Activated CD4-positive, alpha-beta T cell treated with anti-CD3 and anti-CD28 coated beads, Interleukin-10, Interleukin-2, amounts not matched to agents 100 ng/mL and 50 ng/mL, durations not matched to agents 16 hours and 8 hours (primary cell): ENCODE results near the gene ZNRF4.
"Not testable (repeated sequence)": the region's sequence is repeated elsewhere in the genome, so short reads cannot be mapped to it uniquely, and the experiment has no call there.

ENCODE experiments used
- DNase-seq: peaks from one replicate; pipeline ENCODE4 v3.0.0-alpha.2; 2020

ZNRF4 gene

GRCh38 chr19:5455367-5456129, at the start of gene ZNRF4:
Gene ZNRF4 (plus strand): TSS chr19:5455417. CDS start chr19:5455492, 75 bp downstream.
- no peak for DNase-seq

DNA sequence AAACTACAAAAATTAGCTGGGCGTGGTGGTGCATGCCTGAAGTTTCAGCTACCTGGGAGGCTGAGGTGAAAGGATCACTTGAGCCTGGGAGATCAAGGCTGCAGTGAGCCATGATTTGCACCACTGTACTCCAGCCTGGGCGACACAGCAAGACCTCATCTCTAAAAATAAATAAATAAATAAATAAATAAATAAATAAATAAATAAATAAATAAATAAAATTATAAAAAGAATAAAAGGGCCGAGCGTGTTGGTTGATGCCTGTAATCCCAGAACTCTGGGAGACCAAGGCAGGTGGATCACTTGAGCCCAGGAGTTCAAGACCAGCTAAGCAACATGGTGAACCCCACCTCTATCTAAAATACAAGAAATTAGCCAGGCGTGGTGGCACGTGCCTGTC, 49.0 kb upstream of the ZNRF4 start:
- DNase-seq = not testable (repeated sequence)

DNA sequence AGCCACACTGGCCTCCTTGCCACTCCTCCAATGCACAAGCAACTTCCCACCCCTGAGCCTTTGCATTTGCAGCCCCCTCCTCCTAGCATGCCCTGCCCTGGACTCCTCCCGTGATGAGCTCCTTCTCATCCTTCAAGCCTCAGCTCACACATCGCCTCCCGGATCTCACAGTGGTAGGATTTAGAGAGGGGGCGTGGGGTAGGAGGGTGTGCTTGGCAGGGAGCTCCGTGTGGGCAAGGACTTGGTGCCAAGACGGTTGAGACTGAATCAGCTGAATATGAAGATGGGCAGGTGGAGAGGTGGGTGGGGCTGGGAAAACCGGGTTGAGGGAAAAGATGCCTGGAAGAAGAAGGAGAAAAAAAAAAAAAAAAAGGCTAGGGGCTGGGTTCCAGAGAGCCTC, 48.4 kb upstream of the ZNRF4 start:
- no peak for DNase-seq

DNA sequence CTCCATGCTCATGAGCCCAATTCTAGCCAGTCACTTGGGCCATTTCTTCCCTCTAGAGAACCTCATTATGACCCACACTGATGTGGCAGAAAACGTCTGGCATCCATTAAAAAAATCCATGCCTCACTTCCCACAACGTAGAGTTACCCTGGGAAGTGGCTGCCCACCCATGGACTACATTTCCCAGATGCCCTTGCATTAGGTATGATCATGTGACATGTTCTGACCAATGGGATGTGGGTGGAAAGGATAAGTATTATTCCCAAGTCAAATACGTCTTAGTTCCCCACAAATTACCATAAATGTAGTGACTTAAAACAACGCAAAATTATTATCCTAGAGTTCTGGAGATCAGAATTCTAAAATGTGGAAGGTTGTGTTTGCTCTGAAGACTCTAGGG, 47.9 kb upstream of the ZNRF4 start:
- no peak for DNase-seq

GRCh38 chr19:5417495-5418436, 37.5 kb upstream of the ZNRF4 start:
- DNase-seq = no peak

DNA sequence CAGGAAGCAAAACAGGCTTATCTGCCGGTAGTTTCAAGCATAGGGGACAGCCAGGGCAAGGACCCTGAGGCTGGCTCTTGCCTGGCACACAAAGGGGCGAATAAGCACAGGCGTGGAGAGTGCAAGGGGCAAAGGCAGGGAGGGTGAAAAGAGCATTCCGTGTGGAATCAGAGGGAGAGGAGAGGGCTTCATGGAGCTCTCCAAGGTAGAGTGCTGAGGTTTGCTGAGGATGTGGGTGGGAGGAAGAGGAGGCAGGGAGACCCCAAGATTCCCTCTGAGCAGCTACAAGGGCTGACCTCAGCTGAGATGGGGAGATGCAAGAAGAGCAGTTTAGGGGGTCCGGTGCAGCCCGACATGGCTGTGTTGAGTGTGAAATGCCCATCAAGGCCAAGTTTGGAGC, 36.5 kb upstream of the ZNRF4 start:
- no peak for DNase-seq

DNA sequence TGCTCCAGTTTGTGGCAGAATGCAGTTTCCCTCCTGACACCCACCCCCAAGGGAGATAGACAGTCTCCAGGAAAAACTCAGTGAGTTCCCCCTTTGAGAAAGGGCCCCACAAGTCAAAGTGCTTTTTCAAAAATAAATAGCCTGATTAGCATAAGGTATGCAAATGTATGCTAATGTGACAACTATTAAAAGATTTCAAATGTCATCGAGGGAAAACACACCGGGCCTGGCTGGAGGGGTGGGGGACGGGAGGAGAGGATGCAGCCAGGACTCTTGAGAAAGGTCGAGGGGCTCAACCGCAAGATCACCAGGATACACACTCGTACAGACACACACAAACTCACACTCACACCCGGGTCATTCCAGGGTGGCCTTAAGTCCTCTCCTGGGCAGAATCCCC, 34.3 kb upstream of the ZNRF4 start:
- no peak for DNase-seq

GRCh38 chr19:5423567-5424125, 31.6 kb upstream of the ZNRF4 start:
- no peak for DNase-seq

DNA sequence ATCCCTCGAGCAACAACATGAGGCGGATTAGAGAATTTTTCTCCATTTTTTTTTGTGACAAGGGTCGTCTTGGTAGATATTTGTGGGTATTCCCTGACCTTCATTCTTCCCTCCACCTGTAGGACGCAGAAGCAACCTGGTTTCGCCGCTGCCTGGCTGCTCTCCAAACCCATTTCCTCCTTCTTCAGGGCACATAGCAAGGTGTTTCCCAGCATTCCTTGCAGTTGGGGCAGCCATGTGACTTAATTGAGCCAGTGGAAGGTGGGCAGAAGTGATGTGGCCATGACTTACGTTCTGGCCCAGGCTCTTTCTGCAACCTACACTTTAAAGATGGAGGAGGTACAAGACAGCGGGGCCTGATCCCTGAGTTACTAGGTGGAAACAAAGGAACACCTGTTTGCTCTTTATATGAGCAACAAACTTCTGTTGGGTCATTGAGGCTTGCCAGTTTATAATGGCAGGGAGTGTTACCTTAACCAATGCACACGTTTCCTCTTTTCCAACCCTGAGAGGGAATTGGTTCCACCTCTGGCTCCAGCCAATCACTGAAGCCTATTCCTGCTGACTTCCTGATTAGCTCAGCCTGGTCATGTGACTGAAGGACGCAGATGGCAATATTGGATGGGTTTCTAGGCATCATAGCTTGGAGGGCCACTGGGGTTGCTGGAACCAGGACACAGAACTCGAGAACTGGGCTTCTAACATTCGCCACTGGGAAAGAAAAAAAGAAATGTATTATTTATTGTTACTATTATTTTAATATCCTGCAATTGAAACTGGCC, 30.8 kb upstream of the ZNRF4 start:
- DNase-seq = no peak

- no peak for DNase-seq
Measured at GRCh38 chr19:5425260-5425659, 30.0 kb upstream of the ZNRF4 start.

- no peak for DNase-seq
Measured at GRCh38 chr19:5430237-5430636, 25.0 kb upstream of the ZNRF4 start.

DNA sequence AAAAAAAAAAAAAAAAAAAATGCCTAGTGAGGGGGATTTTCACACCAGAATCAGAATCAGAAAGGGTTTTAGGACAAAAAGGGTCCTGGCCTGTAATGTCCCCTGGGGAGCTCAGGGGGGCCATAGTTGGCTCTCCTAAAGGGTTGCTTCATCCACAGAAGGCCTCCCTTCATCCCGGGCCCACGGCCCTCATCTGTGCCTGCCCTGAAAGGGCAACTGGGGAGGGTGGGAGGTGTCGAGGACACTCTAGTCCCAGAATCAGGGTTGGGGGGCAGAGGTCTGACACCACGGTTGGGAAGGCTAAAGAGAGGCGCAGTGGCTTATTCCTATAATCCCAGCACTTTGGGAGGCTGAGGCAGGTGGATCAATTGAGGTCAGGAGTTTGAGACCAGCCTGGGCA, 22.5 kb upstream of the ZNRF4 start:
- no peak for DNase-seq

- no peak for DNase-seq
Measured at GRCh38 chr19:5434351-5434917, 20.8 kb upstream of the ZNRF4 start.

GRCh38 chr19:5434970-5435641, 20.1 kb upstream of the ZNRF4 start:
- peak; percentile 46 for DNase-seq

- no peak for DNase-seq
Measured at GRCh38 chr19:5435642-5436017, 19.6 kb upstream of the ZNRF4 start.

- no peak for DNase-seq
Measured at GRCh38 chr19:5436106-5436947, 18.9 kb upstream of the ZNRF4 start.

GRCh38 chr19:5436948-5437306, 18.3 kb upstream of the ZNRF4 start:
- DNase-seq = no peak

- not testable (repeated sequence) for DNase-seq
Measured at GRCh38 chr19:5438756-5439155, 16.5 kb upstream of the ZNRF4 start.

- DNase-seq = no peak
Measured at GRCh38 chr19:5439452-5439851, 15.8 kb upstream of the ZNRF4 start.

DNA sequence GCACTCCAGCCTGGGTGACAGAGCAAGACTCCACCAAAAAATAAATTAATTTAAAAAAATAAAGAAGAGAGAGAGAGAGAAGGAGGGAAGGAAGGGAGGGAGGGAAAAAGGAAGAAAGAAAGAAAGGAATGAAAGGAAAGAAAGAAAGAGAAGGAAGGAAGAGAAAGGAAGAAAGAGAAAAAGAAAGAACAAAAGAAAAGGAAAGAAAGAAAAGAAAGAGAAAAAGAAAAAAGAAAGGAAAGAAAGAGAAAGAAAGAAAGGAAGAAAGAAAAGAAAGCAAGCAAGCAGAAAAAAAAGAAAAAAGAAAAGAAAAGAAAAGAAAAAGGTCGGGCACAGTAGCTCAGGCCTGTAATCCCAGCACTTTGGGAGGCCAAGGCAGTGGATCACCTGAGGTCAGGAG, 14.9 kb upstream of the ZNRF4 start:
- DNase-seq = no peak

GRCh38 chr19:5443723-5444122, 11.5 kb upstream of the ZNRF4 start:
- no peak for DNase-seq
